Activated CD4-positive, alpha-beta memory T cell treated with anti-CD3 and anti-CD28 coated beads, Interleukin-2, amount 10 ng/mL, durations not matched to agents 7 days and 5 days (primary cell): ENCODE data around the gene GPD1. TPM values are rescaled to one million over a fixed set of nuclear protein-coding genes. Genes with fewer than 3 reads are reported as not detected.

Experiments used
- CTCF ChIA-PET: fragments of 350-600 bp; sonication (Branson Sonifier 250); formaldehyde crosslinking; loops from one replicate; lab custom pipeline; 2021; ENCODE audit warnings: antibody characterized with exemption, inconsistent platforms; lab: Charles Lee
- POLR2A ChIA-PET: fragments of 350-600 bp; sonication (Branson Sonifier 250); formaldehyde crosslinking; loops from one replicate; lab custom pipeline; 2021; ENCODE audit warnings: antibody characterized with exemption; lab: Charles Lee
- DNase-seq: peaks from one replicate; pipeline ENCODE4 v3.0.0-alpha.2; 2020
- H3K27ac Mint-ChIP-seq: one replicate; pipeline ENCODE4 v1.8.0; 2021; ENCODE audit warnings: mild to moderate bottlenecking, mixed read lengths
- H3K27me3 Mint-ChIP-seq: one replicate; pipeline ENCODE4 v1.8.0; 2021; ENCODE audit warnings: mixed read lengths
- H3K36me3 Mint-ChIP-seq: one replicate; pipeline ENCODE4 v1.8.0; 2021; ENCODE audit warnings: low read depth, mixed read lengths
- H3K4me1 Mint-ChIP-seq: one replicate; pipeline ENCODE4 v1.8.0; 2021; ENCODE audit warnings: mixed read lengths
- H3K4me3 Mint-ChIP-seq: one replicate; pipeline ENCODE4 v1.8.0; 2021; ENCODE audit warnings: mild to moderate bottlenecking, mixed read lengths
- H3K9me3 Mint-ChIP-seq: one replicate; pipeline ENCODE4 v1.8.0; 2021; ENCODE audit warnings: mixed read lengths
- total RNA-seq, 2 experiments: library from RNA; stranded (reverse); gene quantifications; one replicate each; pipeline ENCODE4 v1.2.3, GENCODE V29; 2021

Gene GPD1
- total RNA-seq, result under 1 TPM; 0.28 to 0.40 TPM

- no peak within 1 kb of the TSS for H3K4me3 Mint-ChIP-seq
- H3K4me1 Mint-ChIP-seq, result peaks cover 3% of the 10 kb centered on the region
- no peak within 1 kb of the TSS for H3K27ac Mint-ChIP-seq
- ChIA-PET CTCF (interaction anchor here (0.9 to 6.5 kb wide), 3 partner anchors 8 to 19 kb away, joined by 3 to 57 read pairs (median 5); partner anchors contain the start of genes COX14 and SMARCD1), POLR2A (interaction anchor here (1.4 kb wide), 1 partner anchor 19 kb away, joined by 5 read pairs; the partner anchor contains the start of gene SMARCD1)
- H3K27me3 Mint-ChIP-seq, result no peaks in the 10 kb centered on the region
- peaks cover 23% of the 10 kb centered on the region for H3K36me3 Mint-ChIP-seq
- no peaks in the 10 kb centered on the region for H3K9me3 Mint-ChIP-seq
- DNase-seq, result no peak
Observed at GRCh38 chr12:50103767-50104321, at the start of gene GPD1. Gene GPD1, plus strand, starts transcription at chr12:50104008. Its CDS starts 43 bp downstream, at chr12:50104051.

- Mint-ChIP-seq H3K4me1 (peaks cover 28% of the 10 kb centered on the region), H3K36me3 (no peaks in the 10 kb centered on the region), H3K27ac (no peak overlapping the region), H3K27me3 (peaks cover 58% of the 10 kb centered on the region), H3K4me3 (peak overlapping the region; percentile 25), H3K9me3 (no peaks in the 10 kb centered on the region)
- ChIA-PET POLR2A (interaction anchor here (1.0 to 2.3 kb wide), 4 partner anchors 10 to 29 kb away, joined by 3 to 8 read pairs (median 4); partner anchors contain the start of gene SMARCD1), CTCF (interaction anchor here (0.6 to 4.8 kb wide), 25 partner anchors 9 to 214 kb away, joined by 3 to 78 read pairs (median 4); partner anchors contain the start of genes COX14, RACGAP1 and SMARCD1)
- peak; percentile 56 for DNase-seq
Observed at GRCh38 chr12:50055831-50056638, 47.8 kb upstream of the GPD1 start.

GRCh38 chr12:50056639-50056976 lies 47.2 kb upstream of the GPD1 start:
- CTCF ChIA-PET, result interaction anchor here (0.6 to 4.8 kb wide), 22 partner anchors 9 to 213 kb away, joined by 3 to 78 read pairs (median 5); partner anchors contain the start of genes COX14 and SMARCD1
- no peak for DNase-seq
- Mint-ChIP-seq H3K9me3 (no peaks in the 10 kb centered on the region), H3K4me1 (peaks cover 28% of the 10 kb centered on the region), H3K27me3 (peaks cover 59% of the 10 kb centered on the region), H3K4me3 (peak overlapping the region; percentile 77), H3K36me3 (no peaks in the 10 kb centered on the region), H3K27ac (no peak overlapping the region)
- POLR2A ChIA-PET, result interaction anchor here (1.0 to 2.3 kb wide), 4 partner anchors 11 to 28 kb away, joined by 3 to 8 read pairs (median 4); partner anchors contain the start of gene SMARCD1

- Mint-ChIP-seq H3K4me3 (peak within 1 kb of the TSS; percentile 77), H3K36me3 (no peaks in the 10 kb centered on the region), H3K27me3 (peaks cover 56% of the 10 kb centered on the region), H3K4me1 (peaks cover 28% of the 10 kb centered on the region), H3K9me3 (no peaks in the 10 kb centered on the region), H3K27ac (no peak within 1 kb of the TSS)
- POLR2A ChIA-PET, result interaction anchor here (1.3 to 2.3 kb wide), 2 partner anchors 18 to 28 kb away, joined by 5 to 8 read pairs; partner anchors contain the start of gene SMARCD1
- DNase-seq, result peak; percentile 44
- CTCF ChIA-PET, result interaction anchor here (0.9 to 4.8 kb wide), 12 partner anchors 10 to 164 kb away, joined by 3 to 78 read pairs (median 10); partner anchors contain the start of gene COX14
Observed at GRCh38 chr12:50057000-50057841, 46.6 kb upstream of the GPD1 start, which contains the start of gene ASIC1. Gene ASIC1, plus strand, starts transcription at chr12:50057596. Its CDS starts 1,171 bp downstream, at chr12:50058767.

GRCh38 chr12:50057896-50058670 lies 45.7 kb upstream of the GPD1 start:
- no peak for DNase-seq
- Mint-ChIP-seq H3K27ac (no peak overlapping the region), H3K4me3 (peak overlapping the region; percentile 33), H3K27me3 (peaks cover 50% of the 10 kb centered on the region), H3K4me1 (peaks cover 28% of the 10 kb centered on the region), H3K9me3 (no peaks in the 10 kb centered on the region), H3K36me3 (no peaks in the 10 kb centered on the region)
- ChIA-PET POLR2A (interaction anchor here (1.3 kb wide), 1 partner anchor 27 kb away, joined by 5 read pairs; the partner anchor contains the start of gene SMARCD1), CTCF (interaction anchor here (0.6 to 2.8 kb wide), 5 partner anchors 13 to 49 kb away, joined by 3 to 12 read pairs (median 3); no protein-coding TSS in a partner anchor)

- ChIA-PET POLR2A (interaction anchor here (0.8 to 1.3 kb wide), 2 partner anchors 23 to 26 kb away, joined by 3 to 5 read pairs; partner anchors contain the start of gene SMARCD1), CTCF (interaction anchor here (0.9 to 2.8 kb wide), 7 partner anchors 12 to 52 kb away, joined by 3 to 12 read pairs (median 3); no protein-coding TSS in a partner anchor)
- Mint-ChIP-seq H3K27me3 (peaks cover 44% of the 10 kb centered on the region), H3K27ac (no peak overlapping the region), H3K9me3 (no peaks in the 10 kb centered on the region), H3K4me3 (no peak overlapping the region), H3K36me3 (no peaks in the 10 kb centered on the region), H3K4me1 (peaks cover 28% of the 10 kb centered on the region)
- DNase-seq, result no peak
Observed at GRCh38 chr12:50058743-50059312, 45.0 kb upstream of the GPD1 start.

GRCh38 chr12:50059440-50060119 lies 44.2 kb upstream of the GPD1 start:
- POLR2A ChIA-PET, result interaction anchor here (0.7 to 0.8 kb wide), 2 partner anchors 24 to 34 kb away, joined by 3 read pairs; partner anchors contain the start of gene RACGAP1
- no peak overlapping the region for H3K27ac Mint-ChIP-seq

GRCh38 chr12:50060120-50060468 lies 43.7 kb upstream of the GPD1 start:
- ChIA-PET POLR2A (interaction anchor here (0.7 kb wide), 1 partner anchor 34 kb away, joined by 3 read pairs; the partner anchor contains the start of gene RACGAP1), CTCF (interaction anchor here (1.2 to 3.2 kb wide), 5 partner anchors 9 to 93 kb away, joined by 5 to 12 read pairs (median 6); partner anchors contain the start of gene SMARCD1)
- H3K36me3 Mint-ChIP-seq, result no peaks in the 10 kb centered on the region
- H3K4me1 Mint-ChIP-seq, result peaks cover 28% of the 10 kb centered on the region
- H3K9me3 Mint-ChIP-seq, result no peaks in the 10 kb centered on the region
- H3K27me3 Mint-ChIP-seq, result peaks cover 45% of the 10 kb centered on the region
- H3K27ac Mint-ChIP-seq, result no peak overlapping the region
- no peak for DNase-seq
- no peak overlapping the region for H3K4me3 Mint-ChIP-seq

More at GRCh38 chr12:50059440-50060119, 44.2 kb upstream of the GPD1 start:
- DNase-seq, result peak; percentile 53
- Mint-ChIP-seq H3K36me3 (no peaks in the 10 kb centered on the region), H3K4me1 (peaks cover 28% of the 10 kb centered on the region), H3K4me3 (no peak overlapping the region), H3K27me3 (peaks cover 45% of the 10 kb centered on the region), H3K9me3 (no peaks in the 10 kb centered on the region)
- CTCF ChIA-PET, result interaction anchor here (0.6 to 2.8 kb wide), 8 partner anchors 10 to 92 kb away, joined by 3 to 12 read pairs (median 3); no protein-coding TSS in a partner anchor

GRCh38 chr12:50061171-50061570 lies 42.6 kb upstream of the GPD1 start:
- no peak for DNase-seq
- Mint-ChIP-seq H3K36me3 (no peaks in the 10 kb centered on the region), H3K4me3 (no peak overlapping the region), H3K27me3 (peaks cover 39% of the 10 kb centered on the region), H3K9me3 (no peaks in the 10 kb centered on the region), H3K27ac (no peak overlapping the region), H3K4me1 (peaks cover 21% of the 10 kb centered on the region)
- POLR2A ChIA-PET, result interaction anchor here (1.4 kb wide), 1 partner anchor 35 kb away, joined by 4 read pairs; no protein-coding TSS in a partner anchor
- CTCF ChIA-PET, result interaction anchor here (1.0 to 3.2 kb wide), 4 partner anchors 10 to 94 kb away, joined by 3 to 13 read pairs (median 8); partner anchors contain the start of gene SMARCD1

GRCh38 chr12:50061946-50062686 lies 41.7 kb upstream of the GPD1 start:
- DNase-seq, result no peak
- H3K27me3 Mint-ChIP-seq, result peaks cover 30% of the 10 kb centered on the region
- no peaks in the 10 kb centered on the region for H3K36me3 Mint-ChIP-seq
- ChIA-PET POLR2A (no interaction called here), CTCF (interaction anchor here (0.9 to 3.2 kb wide), 4 partner anchors 9 to 95 kb away, joined by 3 to 16 read pairs (median 12); no protein-coding TSS in a partner anchor)
- H3K4me1 Mint-ChIP-seq, result peaks cover 12% of the 10 kb centered on the region
- H3K9me3 Mint-ChIP-seq, result no peaks in the 10 kb centered on the region
- H3K27ac Mint-ChIP-seq, result no peak overlapping the region
- no peak overlapping the region for H3K4me3 Mint-ChIP-seq
